ENCODE data around the gene DNAJC9.

The DNAJC9 gene

DNA sequence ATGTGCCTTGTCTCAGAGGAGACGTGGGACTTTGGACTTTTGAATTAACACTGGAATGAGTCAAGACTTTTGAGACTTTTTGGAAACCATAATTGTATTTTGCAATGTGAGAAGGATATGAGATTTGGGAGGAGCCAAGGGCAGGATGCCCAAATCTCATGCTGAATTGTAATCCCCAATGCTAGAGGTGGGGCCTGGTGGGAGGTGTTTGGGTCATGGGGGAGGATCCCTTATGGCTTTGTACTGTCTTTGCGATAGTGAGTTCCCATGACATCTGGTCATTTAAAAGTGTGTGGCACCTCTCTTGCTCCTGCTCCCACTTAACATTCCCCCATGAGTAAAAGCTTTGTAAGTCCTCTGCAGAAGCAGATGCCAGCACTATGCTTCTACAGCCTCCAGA, 39.2 kb downstream of the DNAJC9 start:
- ChIA-PET CTCF (no interaction called here), POLR2A (ENCODE audit: low non-redundant PET) (no interaction called here)
- DNase-seq (ENCODE audit: low spot score), result no peak
- no peak overlapping the region for H3K27ac ChIP-seq
- TF ChIP-seq, protein P1, sequence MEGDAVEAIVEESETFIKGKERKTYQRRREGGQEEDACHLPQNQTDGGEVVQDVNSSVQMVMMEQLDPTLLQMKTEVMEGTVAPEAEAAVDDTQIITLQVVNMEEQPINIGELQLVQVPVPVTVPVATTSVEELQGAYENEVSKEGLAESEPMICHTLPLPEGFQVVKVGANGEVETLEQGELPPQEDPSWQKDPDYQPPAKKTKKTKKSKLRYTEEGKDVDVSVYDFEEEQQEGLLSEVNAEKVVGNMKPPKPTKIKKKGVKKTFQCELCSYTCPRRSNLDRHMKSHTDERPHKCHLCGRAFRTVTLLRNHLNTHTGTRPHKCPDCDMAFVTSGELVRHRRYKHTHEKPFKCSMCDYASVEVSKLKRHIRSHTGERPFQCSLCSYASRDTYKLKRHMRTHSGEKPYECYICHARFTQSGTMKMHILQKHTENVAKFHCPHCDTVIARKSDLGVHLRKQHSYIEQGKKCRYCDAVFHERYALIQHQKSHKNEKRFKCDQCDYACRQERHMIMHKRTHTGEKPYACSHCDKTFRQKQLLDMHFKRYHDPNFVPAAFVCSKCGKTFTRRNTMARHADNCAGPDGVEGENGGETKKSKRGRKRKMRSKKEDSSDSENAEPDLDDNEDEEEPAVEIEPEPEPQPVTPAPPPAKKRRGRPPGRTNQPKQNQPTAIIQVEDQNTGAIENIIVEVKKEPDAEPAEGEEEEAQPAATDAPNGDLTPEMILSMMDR (conservative IDR thresholded peaks at IDR 0.05; ENCODE audit: low read depth), result no peak

DNA sequence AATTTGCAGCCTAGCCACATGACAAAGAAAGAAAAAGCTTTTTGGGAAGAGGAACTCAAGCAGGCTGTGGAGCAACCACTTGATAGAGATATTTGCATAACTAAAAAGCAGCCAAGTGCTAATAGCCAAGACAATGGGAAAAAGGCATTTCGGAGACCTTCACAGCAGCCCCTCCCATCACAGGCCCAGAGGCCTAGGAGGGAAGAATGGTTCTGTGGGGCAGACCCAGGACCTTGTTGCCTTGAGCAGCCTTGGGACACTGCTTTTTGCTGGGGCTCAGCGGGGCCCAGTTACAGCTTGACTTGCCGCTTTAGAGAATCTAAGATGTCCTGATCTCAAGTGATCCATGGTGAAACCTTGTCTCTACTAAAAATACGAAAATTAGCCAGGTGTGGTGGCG, 40.7 kb downstream of the DNAJC9 start:
- ChIA-PET CTCF (interaction anchor here (0.6 kb wide), 1 partner anchor 47 kb away, joined by 3 read pairs; no protein-coding TSS in a partner anchor), POLR2A (ENCODE audit: low non-redundant PET) (no interaction called here)
- TF ChIP-seq, protein P1 (conservative IDR thresholded peaks at IDR 0.05; ENCODE audit: low read depth), result no peak
- no peak for DNase-seq (ENCODE audit: low spot score)
- no peak overlapping the region for H3K27ac ChIP-seq

DNA sequence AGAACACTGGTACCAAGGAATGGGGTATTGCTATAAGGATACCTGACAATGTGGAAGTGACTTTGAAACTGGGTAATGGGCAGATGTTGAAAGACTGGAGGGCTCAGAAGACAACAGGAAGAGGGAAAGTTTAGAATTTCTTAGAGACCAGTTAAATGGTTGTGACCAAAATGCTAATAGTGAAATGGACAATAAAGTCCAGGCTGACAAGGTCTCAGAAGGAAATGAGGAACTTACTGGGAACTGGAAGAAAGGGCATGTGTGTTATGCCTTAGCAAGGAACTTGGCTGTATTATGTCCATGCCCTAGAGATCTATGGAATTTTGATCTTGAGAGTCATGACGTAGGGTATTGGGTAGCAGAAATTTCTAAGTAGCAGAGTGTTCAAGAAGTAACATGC, 41.2 kb downstream of the DNAJC9 start:
- ChIA-PET POLR2A (ENCODE audit: low non-redundant PET) (no interaction called here), CTCF (no interaction called here)
- TF ChIP-seq, protein P1 (conservative IDR thresholded peaks at IDR 0.05; ENCODE audit: low read depth), result no peak
- H3K27ac ChIP-seq, result no peak overlapping the region
- no peak for DNase-seq (ENCODE audit: low spot score)

DNA sequence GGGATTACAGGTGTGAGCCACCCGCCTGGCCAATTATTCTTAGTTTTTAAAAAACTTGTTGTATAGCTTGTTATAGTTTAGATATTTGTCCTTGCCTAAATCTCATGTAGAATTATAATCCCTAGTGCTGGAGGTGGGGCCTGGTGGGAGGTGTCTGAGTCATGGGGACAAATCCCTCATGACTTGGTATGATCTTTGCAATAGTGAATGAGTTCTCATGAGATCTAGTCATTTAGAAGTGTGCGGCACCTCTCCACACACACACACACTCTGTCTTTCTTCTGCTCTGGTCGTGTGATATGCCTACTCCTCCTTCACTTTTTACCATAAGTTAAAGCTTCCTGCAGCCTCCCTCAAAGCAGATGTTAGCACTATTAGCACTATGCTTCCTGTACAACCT, 42.0 kb downstream of the DNAJC9 start:
- POLR2A ChIA-PET (ENCODE audit: low non-redundant PET), result interaction anchor here (0.6 kb wide), 1 partner anchor 143 kb away, joined by 9 read pairs; no protein-coding TSS in a partner anchor
- CTCF ChIA-PET, result no interaction called here
- H3K27ac ChIP-seq, result no peak overlapping the region
- TF ChIP-seq, protein P1 (conservative IDR thresholded peaks at IDR 0.05; ENCODE audit: low read depth), result no peak
- DNase-seq (ENCODE audit: low spot score), result no peak
